Fibroblast of mammary gland (primary cell): ENCODE results near the gene PRXL2C.
A peak's percentile ranks its signal among the peaks of the same experiment; 100 is the strongest.
"Not testable (repeated sequence)": the region's sequence is repeated elsewhere in the genome, so short reads cannot be mapped to it uniquely, and the experiment has no call there.

Experiments used
- DNase-seq: peaks from one replicate; pipeline ENCODE4 v3.0.0-alpha.2; 2010; ENCODE audit warnings: low read depth
- H3K4me3 ChIP-seq: 2 replicates; pipeline ENCODE4 v1.5.1; 2011; ENCODE audit warnings: low read depth, mild to moderate bottlenecking, low read length, moderate library complexity; ENCODE audit not compliant: control insufficient read depth
- TF ChIP-seq, protein P1 (sequence below): conservative IDR thresholded peaks from 2 replicates; pipeline ENCODE4 v1.5.1; 2011; ENCODE audit warnings: low read depth, low read length, inconsistent platforms; ENCODE audit not compliant: control insufficient read depth, insufficient read depth

The PRXL2C gene

DNA sequence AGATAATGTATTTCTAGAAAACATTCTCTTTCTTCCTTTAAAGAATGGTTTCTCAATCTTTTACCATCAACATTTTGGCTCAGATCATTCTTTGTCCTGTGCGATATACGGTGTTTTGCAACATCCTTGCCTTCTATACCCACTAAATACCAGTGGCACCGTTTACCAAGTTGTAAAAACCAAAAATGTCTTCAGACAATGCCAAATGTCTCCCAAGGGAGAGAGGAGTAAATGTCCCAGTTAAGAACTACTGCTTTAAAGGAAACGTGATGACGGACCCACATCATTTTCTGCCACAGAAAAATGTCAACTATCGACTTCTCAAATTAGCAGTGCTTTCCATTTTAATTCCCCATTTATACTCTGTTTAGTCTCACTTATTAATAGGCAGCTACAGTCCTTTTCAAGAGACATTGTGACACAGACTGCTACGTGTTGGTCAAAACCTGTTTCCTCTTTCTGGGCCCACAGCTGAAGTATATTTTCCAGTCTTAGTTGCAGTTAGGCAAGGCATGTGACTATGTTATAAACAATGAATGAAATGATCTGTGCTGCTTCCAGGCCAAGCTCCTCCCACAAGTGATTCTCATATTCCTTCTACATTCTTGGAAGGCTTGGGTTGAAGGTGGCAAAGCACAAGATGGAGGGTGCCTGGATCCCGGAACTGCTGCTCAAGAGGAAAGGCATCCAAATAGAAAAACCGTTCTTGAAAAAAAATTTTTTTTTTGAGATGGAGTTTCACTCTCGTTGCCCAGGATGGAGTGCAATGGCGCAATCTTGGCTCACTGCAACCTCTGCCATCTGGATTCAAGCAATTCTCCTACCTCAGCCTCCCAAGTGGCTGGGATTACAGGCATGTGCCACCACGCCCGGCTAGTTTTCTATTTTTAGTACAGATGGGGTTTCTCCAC is 8.8 kb downstream of the PRXL2C start:
- H3K4me3 ChIP-seq = no peak overlapping the region
- TF ChIP-seq, protein P1, sequence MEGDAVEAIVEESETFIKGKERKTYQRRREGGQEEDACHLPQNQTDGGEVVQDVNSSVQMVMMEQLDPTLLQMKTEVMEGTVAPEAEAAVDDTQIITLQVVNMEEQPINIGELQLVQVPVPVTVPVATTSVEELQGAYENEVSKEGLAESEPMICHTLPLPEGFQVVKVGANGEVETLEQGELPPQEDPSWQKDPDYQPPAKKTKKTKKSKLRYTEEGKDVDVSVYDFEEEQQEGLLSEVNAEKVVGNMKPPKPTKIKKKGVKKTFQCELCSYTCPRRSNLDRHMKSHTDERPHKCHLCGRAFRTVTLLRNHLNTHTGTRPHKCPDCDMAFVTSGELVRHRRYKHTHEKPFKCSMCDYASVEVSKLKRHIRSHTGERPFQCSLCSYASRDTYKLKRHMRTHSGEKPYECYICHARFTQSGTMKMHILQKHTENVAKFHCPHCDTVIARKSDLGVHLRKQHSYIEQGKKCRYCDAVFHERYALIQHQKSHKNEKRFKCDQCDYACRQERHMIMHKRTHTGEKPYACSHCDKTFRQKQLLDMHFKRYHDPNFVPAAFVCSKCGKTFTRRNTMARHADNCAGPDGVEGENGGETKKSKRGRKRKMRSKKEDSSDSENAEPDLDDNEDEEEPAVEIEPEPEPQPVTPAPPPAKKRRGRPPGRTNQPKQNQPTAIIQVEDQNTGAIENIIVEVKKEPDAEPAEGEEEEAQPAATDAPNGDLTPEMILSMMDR = no peak
- DNase-seq = peak; percentile 82

DNA sequence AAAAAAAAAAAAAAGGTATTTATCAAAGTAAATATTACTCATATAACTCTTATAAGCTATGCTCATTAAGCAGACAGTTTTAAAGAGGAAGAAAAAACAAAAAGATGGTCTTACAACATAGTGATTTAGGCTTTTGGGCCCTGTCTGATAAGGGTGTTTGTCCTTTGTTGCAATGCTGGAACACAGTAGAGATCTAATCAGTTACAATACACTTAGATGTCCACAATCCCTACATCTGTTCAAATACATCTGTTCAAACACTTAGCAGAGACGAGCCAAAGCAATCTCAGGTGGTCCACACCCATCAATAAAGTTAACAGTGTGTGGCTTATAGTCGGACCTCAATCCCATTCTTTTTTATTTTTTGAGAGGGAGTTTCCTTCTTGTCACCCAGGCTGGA is 11.0 kb downstream of the PRXL2C start:
- no peak overlapping the region for H3K4me3 ChIP-seq
- no peak for DNase-seq
- TF ChIP-seq, protein P1 = no peak

DNA sequence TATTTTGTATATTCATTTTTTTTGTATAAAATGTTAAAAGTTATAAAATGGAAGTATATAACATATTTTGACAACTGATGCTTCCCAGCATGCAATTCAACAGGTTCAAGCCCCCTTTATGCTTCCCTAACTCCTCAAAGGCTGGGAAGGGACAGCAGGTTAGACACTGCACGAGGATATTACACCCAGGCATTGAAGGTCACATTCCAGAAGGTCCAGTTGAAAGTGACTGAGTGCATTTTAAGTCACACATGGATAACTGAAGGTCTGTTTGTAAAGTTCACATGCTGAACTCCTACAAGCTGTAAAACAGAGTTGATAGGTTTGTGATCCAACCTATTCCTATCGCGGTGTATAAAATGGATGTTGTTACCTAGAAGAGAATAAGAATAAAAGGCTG is 13.6 kb downstream of the PRXL2C start:
- no peak for DNase-seq
- TF ChIP-seq, protein P1 = no peak
- no peak overlapping the region for H3K4me3 ChIP-seq

DNA sequence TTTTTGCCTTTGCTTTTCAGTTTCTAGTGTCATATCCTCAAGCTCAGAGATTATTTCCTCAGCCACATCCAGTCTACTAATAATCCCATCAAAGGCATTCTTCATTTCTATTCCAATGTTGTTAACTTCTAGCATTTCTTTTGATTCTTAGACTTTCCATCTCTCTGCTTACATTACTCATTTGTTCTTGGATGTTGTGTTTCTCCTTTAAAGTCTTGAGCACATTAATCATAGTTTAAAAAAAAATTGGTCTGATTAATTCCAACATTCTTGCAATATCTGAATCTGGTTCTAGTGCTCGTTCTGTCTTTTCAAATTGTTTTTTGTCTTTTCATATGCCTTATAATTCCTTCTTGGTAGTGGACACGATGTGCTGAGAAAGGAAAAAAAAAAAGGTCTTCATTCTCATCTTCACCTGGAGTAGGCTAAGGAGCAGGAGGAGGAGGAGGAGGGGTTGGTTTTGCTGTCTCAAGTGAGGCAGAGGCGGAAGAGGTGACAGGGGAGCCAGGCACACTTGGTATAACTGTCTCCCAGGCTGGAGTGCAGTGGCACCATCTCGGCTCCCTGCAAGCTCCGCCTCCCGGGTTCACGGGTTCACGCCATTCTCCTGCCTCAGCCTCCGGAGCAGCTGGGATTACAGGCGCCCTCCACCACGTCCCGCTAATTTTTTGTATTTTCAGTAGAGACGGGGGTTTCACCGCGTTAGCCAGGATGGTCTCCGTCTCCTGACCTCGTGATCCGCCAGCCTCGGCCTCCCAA is 16.3 kb downstream of the PRXL2C start:
- H3K4me3 ChIP-seq = no peak overlapping the region
- TF ChIP-seq, protein P1 = no peak
- DNase-seq = peak; percentile 27

DNA sequence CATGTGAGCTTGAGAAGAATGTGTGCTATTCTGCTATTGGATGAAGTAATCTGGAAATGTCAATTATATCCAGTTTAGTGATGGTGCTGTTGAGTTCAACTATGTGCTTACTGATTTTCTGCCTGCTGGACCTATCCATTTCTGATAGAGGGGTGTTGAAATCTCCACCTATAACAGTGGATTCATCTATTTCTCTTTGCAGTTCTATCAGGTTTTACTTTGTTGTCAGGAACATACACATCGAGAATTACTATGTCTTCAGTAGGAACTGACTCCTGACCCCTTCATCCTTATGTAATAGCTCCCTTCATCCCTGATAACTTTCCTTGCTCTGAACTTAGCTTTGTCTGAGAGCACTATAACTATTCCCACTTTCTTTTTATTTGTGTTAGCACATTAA is 18.7 kb downstream of the PRXL2C start:
- H3K4me3 ChIP-seq = no peak overlapping the region
- no peak for DNase-seq
- TF ChIP-seq, protein P1 = no peak

DNA sequence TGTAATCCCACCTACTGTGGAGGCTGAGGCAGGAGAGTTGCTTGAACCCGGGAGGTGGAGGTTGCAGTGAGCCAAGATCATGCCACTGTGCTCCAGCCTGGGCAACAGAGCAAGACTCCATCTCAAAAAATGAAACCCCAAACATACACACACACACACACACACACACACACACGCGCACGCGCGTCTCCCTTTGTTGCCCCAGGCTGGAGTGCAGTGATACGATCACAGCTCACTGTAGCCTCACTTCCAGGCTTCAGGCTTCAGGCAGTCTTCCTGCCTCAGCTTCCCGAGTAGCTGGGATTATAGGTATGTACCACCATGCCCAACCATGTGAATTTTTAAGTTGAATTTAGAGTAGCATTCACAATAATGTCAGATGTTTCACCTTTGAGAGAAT is 21.5 kb downstream of the PRXL2C start:
- not testable (repeated sequence) for DNase-seq, H3K4me3 ChIP-seq

DNA sequence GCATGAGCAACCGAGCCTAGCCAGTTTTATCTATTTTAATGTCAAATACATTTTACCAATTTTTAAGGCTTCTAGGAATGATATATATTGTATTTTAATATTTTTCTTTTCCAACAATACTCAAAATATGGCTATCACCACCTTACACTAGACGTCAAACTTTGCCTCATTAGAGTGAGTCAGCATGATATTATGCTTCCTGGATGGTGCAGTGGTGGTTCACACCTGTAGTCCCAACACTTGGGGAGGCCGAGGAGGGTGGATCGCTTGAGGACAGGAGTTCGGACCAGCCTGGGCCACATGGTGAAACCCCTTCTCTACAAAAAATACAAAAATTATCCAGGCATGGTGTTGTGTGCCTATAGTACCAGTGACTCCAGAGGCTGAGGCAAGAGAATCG is 28.2 kb downstream of the PRXL2C start:
- no peak overlapping the region for H3K4me3 ChIP-seq
- no peak for DNase-seq
- TF ChIP-seq, protein P1 = no peak
